Natural killer cell (primary cell): ENCODE data around the gene CDH6. TPM values are rescaled to one million over a fixed set of nuclear protein-coding genes. Genes with fewer than 3 reads are reported as not detected.

Experiments
- ATAC-seq, 3 donors: fragments of 150-1000 bp in 2 of 3; fragments of 200-7000 bp in 1 of 3; cut with Tn5 transposase; 1 replicate in 1 of 3; 2 replicates in 2 of 3; pipeline ENCODE4 v1.10.0; 2021; ENCODE audit warnings: mild to moderate bottlenecking in 2 of 3, moderate library complexity in 2 of 3
- DNase-seq, 2 donors: peaks; one replicate each; pipeline versions ENCODE4 v3.0.0 to v3.0.0-alpha.2; 2013 to 2021; ENCODE audit warnings: mixed read lengths in 1 of 2
- H3K27ac ChIP-seq: one replicate; pipeline ENCODE4 v1.5.1; 2013; ENCODE audit warnings: mild to moderate bottlenecking, low read length
- H3K27me3 ChIP-seq: one replicate; pipeline ENCODE4 v1.6.1; 2013; ENCODE audit warnings: low read length; ENCODE audit not compliant: control insufficient read depth, insufficient read depth
- H3K36me3 ChIP-seq: one replicate; pipeline ENCODE4 v1.6.1; 2013; ENCODE audit warnings: low read length; ENCODE audit not compliant: control insufficient read depth, insufficient read depth
- H3K4me1 ChIP-seq: one replicate; pipeline ENCODE4 v1.6.1; 2013; ENCODE audit warnings: low read length; ENCODE audit not compliant: control insufficient read depth, insufficient read depth
- H3K4me3 ChIP-seq: one replicate; pipeline ENCODE4 v1.5.1; 2013; ENCODE audit warnings: low read length
- H3K9me3 ChIP-seq: one replicate; pipeline ENCODE4 v1.6.1; 2013; ENCODE audit warnings: low read length; ENCODE audit not compliant: control insufficient read depth, insufficient read depth
- H3K27ac Mint-ChIP-seq, 2 donors: one replicate each; pipeline ENCODE4 v1.8.0; 2022; ENCODE audit warnings: mild to moderate bottlenecking in 2 of 2, mixed read lengths in 2 of 2, moderate library complexity in 1 of 2
- H3K27me3 Mint-ChIP-seq, 2 donors: one replicate each; pipeline ENCODE4 v1.8.0; 2022; ENCODE audit warnings: low read depth in 2 of 2, mixed read lengths in 2 of 2
- H3K36me3 Mint-ChIP-seq: one replicate; pipeline ENCODE4 v1.8.0; 2022; ENCODE audit warnings: mixed read lengths
- H3K4me1 Mint-ChIP-seq, 2 donors: one replicate each; pipeline ENCODE4 v1.8.0; 2022; ENCODE audit warnings: mixed read lengths in 2 of 2
- H3K4me3 Mint-ChIP-seq: one replicate; pipeline ENCODE4 v1.8.0; 2022; ENCODE audit warnings: mild to moderate bottlenecking, moderate library complexity, mixed read lengths
- H3K9me3 Mint-ChIP-seq, 2 donors: one replicate each; pipeline ENCODE4 v1.8.0; 2022; ENCODE audit warnings: mixed read lengths in 2 of 2
- WGBS: methylation state at CpG from one replicate; pipeline ENCODE4 v1.1.7; 2013; ENCODE audit warnings: missing lambda C conversion rate; ENCODE audit not compliant: insufficient coverage; 5-methylcytosine and 5-hydroxymethylcytosine counted together
- intact Hi-C: fragments of 100-400 bp; cut with micrococcal nuclease; formaldehyde crosslinking; loops from one replicate; pipeline ENCODE4 v1.14.2; 2022
- total RNA-seq, 4 donors: library from RNA; stranded (reverse); fragments of 120-200 nt in 1 of 4; gene quantifications; one replicate each; pipeline versions ENCODE4 v1.2.3 to v1.2.4, GENCODE V29; 2013 to 2022
- TF ChIP-seq, protein P1 (sequence below): fragments of 200-600 bp; IDR thresholded peaks from one replicate; pipeline ENCODE4 v1.8.0; 2022; ENCODE audit warnings: antibody characterized with exemption

Gene CDH6
- not detected for total RNA-seq
- 0.05 TPM for total RNA-seq (2013)

DNA sequence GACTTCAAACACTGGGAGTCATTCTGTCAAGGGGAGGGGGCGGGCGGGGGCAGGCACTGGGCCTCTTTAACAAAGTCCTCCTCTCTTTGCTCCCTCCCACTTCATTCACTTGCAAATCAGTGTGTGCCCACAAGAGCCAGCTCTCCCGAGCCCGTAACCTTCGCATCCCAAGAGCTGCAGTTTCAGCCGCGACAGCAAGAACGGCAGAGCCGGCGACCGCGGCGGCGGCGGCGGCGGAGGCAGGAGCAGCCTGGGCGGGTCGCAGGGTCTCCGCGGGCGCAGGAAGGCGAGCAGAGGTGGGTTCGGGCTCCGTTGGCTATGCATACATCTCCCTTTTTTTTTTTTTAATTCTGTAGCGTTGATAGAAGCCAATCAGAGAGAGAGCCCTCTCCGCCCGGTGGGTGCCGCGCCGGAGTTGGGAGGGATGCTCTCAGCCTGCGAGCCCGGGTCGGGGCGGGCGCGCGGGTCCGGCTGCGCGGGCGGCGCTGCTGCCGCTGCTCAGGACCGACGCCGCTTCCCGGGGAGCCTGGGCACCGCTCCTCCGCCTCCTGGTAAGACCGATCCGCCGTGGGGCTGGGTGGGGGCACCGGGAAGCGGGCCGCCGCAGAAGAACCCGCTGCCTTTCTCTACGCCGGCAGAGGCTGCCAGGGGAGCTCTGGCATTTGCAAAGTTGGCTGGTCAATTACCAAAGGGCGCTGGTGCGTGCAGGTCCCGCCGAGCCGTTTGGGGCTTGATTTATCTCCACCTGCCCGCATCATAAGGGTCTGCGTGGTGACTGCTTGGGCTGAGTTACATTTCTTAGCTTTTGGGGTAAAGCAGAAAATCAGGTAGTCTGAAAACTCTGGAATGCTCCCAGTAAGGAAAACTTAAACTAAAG lies at the start of gene CDH6:
CDH6 (plus strand) TSS at position 96 of the 877 bp plus-strand sequence. CDS start 73,788 bp downstream, outside the sequence.
- WGBS = 4% methylated on average over 67 of the region's 67 CpGs
- peaks cover 11% of the 10 kb centered on the region for H3K36me3 Mint-ChIP-seq
- no peak within 1 kb of the TSS for H3K27ac ChIP-seq
- H3K4me1 Mint-ChIP-seq = peaks cover 4% of the 10 kb centered on the region in 2 donors
- no peaks in the 10 kb centered on the region for H3K36me3 ChIP-seq
- ATAC-seq = no peak
- no peaks in the 10 kb centered on the region for H3K4me1 ChIP-seq
- peaks cover 14% of the 10 kb centered on the region for H3K27me3 ChIP-seq
- H3K27me3 Mint-ChIP-seq = peaks cover 33 to 47% of the 10 kb centered on the region in 2 donors
- H3K9me3 Mint-ChIP-seq = peaks cover 5 to 7% of the 10 kb centered on the region in 2 donors
- intact Hi-C loops = no loop called here
- no peak within 1 kb of the TSS for H3K4me3 Mint-ChIP-seq
- no peak within 1 kb of the TSS for H3K27ac Mint-ChIP-seq
- H3K9me3 ChIP-seq = no peaks in the 10 kb centered on the region
- TF ChIP-seq, protein P1, sequence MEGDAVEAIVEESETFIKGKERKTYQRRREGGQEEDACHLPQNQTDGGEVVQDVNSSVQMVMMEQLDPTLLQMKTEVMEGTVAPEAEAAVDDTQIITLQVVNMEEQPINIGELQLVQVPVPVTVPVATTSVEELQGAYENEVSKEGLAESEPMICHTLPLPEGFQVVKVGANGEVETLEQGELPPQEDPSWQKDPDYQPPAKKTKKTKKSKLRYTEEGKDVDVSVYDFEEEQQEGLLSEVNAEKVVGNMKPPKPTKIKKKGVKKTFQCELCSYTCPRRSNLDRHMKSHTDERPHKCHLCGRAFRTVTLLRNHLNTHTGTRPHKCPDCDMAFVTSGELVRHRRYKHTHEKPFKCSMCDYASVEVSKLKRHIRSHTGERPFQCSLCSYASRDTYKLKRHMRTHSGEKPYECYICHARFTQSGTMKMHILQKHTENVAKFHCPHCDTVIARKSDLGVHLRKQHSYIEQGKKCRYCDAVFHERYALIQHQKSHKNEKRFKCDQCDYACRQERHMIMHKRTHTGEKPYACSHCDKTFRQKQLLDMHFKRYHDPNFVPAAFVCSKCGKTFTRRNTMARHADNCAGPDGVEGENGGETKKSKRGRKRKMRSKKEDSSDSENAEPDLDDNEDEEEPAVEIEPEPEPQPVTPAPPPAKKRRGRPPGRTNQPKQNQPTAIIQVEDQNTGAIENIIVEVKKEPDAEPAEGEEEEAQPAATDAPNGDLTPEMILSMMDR = no peak
- no peak within 1 kb of the TSS for H3K4me3 ChIP-seq
- DNase-seq = no peak

DNA sequence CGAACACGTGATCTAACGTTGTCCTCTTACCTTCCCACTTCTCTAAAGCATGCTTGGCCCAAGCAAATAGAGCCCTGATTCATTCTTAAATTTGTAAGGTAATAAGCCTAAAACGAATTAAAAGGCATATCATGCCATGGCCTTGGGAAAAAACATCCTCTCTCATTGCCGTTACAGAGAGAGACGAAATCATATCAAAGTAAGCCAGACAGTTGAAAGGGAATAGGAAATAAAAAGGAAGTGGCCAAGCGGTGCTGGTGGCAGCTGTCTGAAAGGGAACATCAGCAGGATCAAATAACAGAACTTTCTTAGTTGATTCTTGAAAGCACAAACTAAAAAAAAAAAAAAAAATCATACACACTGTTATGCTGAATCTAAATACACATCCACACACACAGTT lies 49.1 kb upstream of the CDH6 start:
- H3K4me3 Mint-ChIP-seq = no peak overlapping the region
- peaks cover 6 to 9% of the 10 kb centered on the region in 2 donors for H3K9me3 Mint-ChIP-seq
- no peaks in the 10 kb centered on the region for H3K27me3 ChIP-seq
- TF ChIP-seq, protein P1 = no peak
- no peak for DNase-seq
- H3K27ac Mint-ChIP-seq = no peak overlapping the region
- WGBS = 62% methylated on average over 5 of the region's 7 CpGs
- H3K27me3 Mint-ChIP-seq = no peaks in the 10 kb centered on the region
- no peaks in the 10 kb centered on the region for H3K36me3 ChIP-seq
- no peaks in the 10 kb centered on the region for H3K4me1 Mint-ChIP-seq
- no peaks in the 10 kb centered on the region for H3K9me3 ChIP-seq
- intact Hi-C loops = no loop called here
- ATAC-seq = no peak
- H3K27ac ChIP-seq = no peak overlapping the region
- H3K4me1 ChIP-seq = no peaks in the 10 kb centered on the region
- no peaks in the 10 kb centered on the region for H3K36me3 Mint-ChIP-seq
- no peak overlapping the region for H3K4me3 ChIP-seq

DNA sequence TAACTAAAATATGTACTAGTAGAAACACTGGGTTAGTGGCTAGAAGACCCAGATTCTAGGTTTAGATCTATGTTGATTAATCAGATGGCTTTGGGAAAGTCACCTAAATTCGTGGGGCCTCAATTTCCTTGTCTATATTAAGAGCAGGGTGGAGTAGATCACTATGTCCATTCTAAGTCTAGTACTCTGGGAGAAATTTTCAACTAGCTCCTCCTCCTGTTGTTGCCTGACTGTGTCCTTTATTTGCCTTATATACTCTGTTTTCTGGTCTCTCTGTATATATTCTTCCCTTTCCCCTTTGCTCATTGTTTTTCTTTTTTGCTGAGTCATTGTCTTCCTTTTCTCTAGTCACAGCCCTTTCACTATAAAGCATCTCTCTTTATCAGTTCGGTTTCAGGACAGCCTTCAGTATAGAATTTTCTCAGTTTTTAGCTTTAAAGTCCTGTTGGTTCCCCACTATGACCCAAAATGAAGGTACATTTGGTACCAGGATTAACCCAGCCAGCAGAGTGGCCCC lies 44.5 kb upstream of the CDH6 start:
- Mint-ChIP-seq H3K4me1 (no peaks in the 10 kb centered on the region), H3K9me3 (peaks cover 2 to 4% of the 10 kb centered on the region in 2 donors), H3K27ac (no peak overlapping the region), H3K27me3 (no peaks in the 10 kb centered on the region), H3K4me3 (no peak overlapping the region), H3K36me3 (no peaks in the 10 kb centered on the region)
- no peaks in the 10 kb centered on the region for H3K4me1 ChIP-seq
- H3K4me3 ChIP-seq = no peak overlapping the region
- no peaks in the 10 kb centered on the region for H3K36me3 ChIP-seq
- DNase-seq (no peak), ATAC-seq (no peak)
- intact Hi-C loops = no loop called here
- H3K9me3 ChIP-seq = no peaks in the 10 kb centered on the region
- 56% methylated on average over 2 of the region's 2 CpGs for WGBS
- H3K27ac ChIP-seq = no peak overlapping the region
- TF ChIP-seq, protein P1 = no peak
- H3K27me3 ChIP-seq = no peaks in the 10 kb centered on the region
